Skeletal muscle cell (primary cell): ENCODE results near the gene CD46.
"Not testable (repeated sequence)": the region's sequence is repeated elsewhere in the genome, so short reads cannot be mapped to it uniquely, and the experiment has no call there.

Source experiments
- DNase-seq: peaks from one replicate; pipeline ENCODE4 v3.0.0-alpha.2; 2010; ENCODE audit warnings: low read depth
- H3K4me3 ChIP-seq: 2 replicates; pipeline ENCODE4 v1.5.1; 2011; ENCODE audit warnings: low read depth, mild to moderate bottlenecking, control low read depth, low read length, moderate library complexity

The CD46 gene

GRCh38 chr1:207751790-207752455, at the start of gene CD46:
Gene CD46 (plus strand): TSS chr1:207752054. CDS start chr1:207752213, 159 bp downstream.
- DNase-seq: peak; percentile 58
- H3K4me3 ChIP-seq: peak within 1 kb of the TSS; percentile 94

- DNase-seq: peak; percentile 7
- no peak overlapping the region for H3K4me3 ChIP-seq
Measured at GRCh38 chr1:207702317-207702716, 49.5 kb upstream of the CD46 start.

- DNase-seq: no peak
Measured at GRCh38 chr1:207703712-207704111, 48.1 kb upstream of the CD46 start.

GRCh38 chr1:207708004-207708403, 43.9 kb upstream of the CD46 start:
- H3K4me3 ChIP-seq, DNase-seq: not testable (repeated sequence)

More at GRCh38 chr1:207703712-207704111, 48.1 kb upstream of the CD46 start:
- no peak overlapping the region for H3K4me3 ChIP-seq

- DNase-seq: no peak
- no peak overlapping the region for H3K4me3 ChIP-seq
Measured at GRCh38 chr1:207711285-207711684, 40.6 kb upstream of the CD46 start.

- not testable (repeated sequence) for H3K4me3 ChIP-seq, DNase-seq
Measured at GRCh38 chr1:207712701-207713100, 39.2 kb upstream of the CD46 start.

GRCh38 chr1:207713529-207713928, 38.3 kb upstream of the CD46 start:
- no peak overlapping the region for H3K4me3 ChIP-seq
- DNase-seq: no peak

GRCh38 chr1:207719234-207719633, 32.6 kb upstream of the CD46 start:
- H3K4me3 ChIP-seq: no peak overlapping the region
- no peak for DNase-seq

GRCh38 chr1:207728200-207728858, 23.5 kb upstream of the CD46 start:
- DNase-seq, H3K4me3 ChIP-seq: not testable (repeated sequence)

GRCh38 chr1:207737503-207738157, 14.2 kb upstream of the CD46 start:
- H3K4me3 ChIP-seq, DNase-seq: not testable (repeated sequence)

- not testable (repeated sequence) for DNase-seq, H3K4me3 ChIP-seq
Measured at GRCh38 chr1:207738158-207738659, 13.6 kb upstream of the CD46 start.

GRCh38 chr1:207740207-207740606, 11.6 kb upstream of the CD46 start:
- no peak for DNase-seq
- no peak overlapping the region for H3K4me3 ChIP-seq

GRCh38 chr1:207742850-207743555, 8.9 kb upstream of the CD46 start:
- no peak overlapping the region for H3K4me3 ChIP-seq
- no peak for DNase-seq

- H3K4me3 ChIP-seq: no peak overlapping the region
- DNase-seq: no peak
Measured at GRCh38 chr1:207744000-207744534, 7.8 kb upstream of the CD46 start.

GRCh38 chr1:207745285-207745684, 6.6 kb upstream of the CD46 start:
- no peak overlapping the region for H3K4me3 ChIP-seq
- no peak for DNase-seq

- no peak overlapping the region for H3K4me3 ChIP-seq
- no peak for DNase-seq
Measured at GRCh38 chr1:207745839-207746767, 5.8 kb upstream of the CD46 start.

- no peak overlapping the region for H3K4me3 ChIP-seq
- no peak for DNase-seq
Measured at GRCh38 chr1:207747627-207748492, 4.0 kb upstream of the CD46 start.
